HL-60 (cell line): ENCODE measurements around the gene FBXW10B.
"Not testable (repeated sequence)": the region's sequence is repeated elsewhere in the genome, so short reads cannot be mapped to it uniquely, and the experiment has no call there.

Experiments
- POLR2AphosphoS5 ChIP-seq: IDR thresholded peaks from 2 replicates; pipeline ENCODE4 v1.6.1; 2012; ENCODE audit warnings: low read depth
- TF ChIP-seq, protein P1 (sequence below): IDR thresholded peaks from one replicate; pipeline ENCODE4 v1.5.1; 2011; ENCODE audit warnings: low read length, control low read depth, inconsistent platforms; ENCODE audit not compliant: insufficient read depth
- TF ChIP-seq, protein P2 (sequence below): IDR thresholded peaks from 2 replicates; pipeline ENCODE4 v1.6.1; 2012; ENCODE audit warnings: low read depth; ENCODE audit not compliant: insufficient replicate concordance

DNA sequence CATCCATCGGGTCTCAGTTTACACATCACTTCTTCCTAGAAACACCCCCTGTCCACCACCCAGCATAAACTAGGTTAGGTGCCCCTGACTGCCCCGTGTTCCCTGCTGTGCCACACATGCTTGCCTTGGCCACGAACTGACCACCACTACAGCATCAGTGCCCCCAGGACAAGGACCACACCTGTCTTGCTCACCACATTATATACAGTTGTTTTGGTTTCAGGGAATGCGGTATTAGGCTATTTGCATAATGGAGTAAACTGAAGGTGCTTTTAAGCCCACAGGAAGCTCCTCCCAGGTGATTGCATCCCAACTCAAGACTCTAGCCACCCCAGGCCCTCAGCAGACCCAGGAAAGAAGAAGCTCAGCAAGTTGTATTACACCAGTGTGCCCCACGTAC, 36.2 kb downstream of the FBXW10B start:
- TF ChIP-seq POLR2AphosphoS5 = not testable (repeated sequence)
- TF ChIP-seq, protein P1, sequence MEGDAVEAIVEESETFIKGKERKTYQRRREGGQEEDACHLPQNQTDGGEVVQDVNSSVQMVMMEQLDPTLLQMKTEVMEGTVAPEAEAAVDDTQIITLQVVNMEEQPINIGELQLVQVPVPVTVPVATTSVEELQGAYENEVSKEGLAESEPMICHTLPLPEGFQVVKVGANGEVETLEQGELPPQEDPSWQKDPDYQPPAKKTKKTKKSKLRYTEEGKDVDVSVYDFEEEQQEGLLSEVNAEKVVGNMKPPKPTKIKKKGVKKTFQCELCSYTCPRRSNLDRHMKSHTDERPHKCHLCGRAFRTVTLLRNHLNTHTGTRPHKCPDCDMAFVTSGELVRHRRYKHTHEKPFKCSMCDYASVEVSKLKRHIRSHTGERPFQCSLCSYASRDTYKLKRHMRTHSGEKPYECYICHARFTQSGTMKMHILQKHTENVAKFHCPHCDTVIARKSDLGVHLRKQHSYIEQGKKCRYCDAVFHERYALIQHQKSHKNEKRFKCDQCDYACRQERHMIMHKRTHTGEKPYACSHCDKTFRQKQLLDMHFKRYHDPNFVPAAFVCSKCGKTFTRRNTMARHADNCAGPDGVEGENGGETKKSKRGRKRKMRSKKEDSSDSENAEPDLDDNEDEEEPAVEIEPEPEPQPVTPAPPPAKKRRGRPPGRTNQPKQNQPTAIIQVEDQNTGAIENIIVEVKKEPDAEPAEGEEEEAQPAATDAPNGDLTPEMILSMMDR = not testable (repeated sequence)
- TF ChIP-seq, protein P2, sequence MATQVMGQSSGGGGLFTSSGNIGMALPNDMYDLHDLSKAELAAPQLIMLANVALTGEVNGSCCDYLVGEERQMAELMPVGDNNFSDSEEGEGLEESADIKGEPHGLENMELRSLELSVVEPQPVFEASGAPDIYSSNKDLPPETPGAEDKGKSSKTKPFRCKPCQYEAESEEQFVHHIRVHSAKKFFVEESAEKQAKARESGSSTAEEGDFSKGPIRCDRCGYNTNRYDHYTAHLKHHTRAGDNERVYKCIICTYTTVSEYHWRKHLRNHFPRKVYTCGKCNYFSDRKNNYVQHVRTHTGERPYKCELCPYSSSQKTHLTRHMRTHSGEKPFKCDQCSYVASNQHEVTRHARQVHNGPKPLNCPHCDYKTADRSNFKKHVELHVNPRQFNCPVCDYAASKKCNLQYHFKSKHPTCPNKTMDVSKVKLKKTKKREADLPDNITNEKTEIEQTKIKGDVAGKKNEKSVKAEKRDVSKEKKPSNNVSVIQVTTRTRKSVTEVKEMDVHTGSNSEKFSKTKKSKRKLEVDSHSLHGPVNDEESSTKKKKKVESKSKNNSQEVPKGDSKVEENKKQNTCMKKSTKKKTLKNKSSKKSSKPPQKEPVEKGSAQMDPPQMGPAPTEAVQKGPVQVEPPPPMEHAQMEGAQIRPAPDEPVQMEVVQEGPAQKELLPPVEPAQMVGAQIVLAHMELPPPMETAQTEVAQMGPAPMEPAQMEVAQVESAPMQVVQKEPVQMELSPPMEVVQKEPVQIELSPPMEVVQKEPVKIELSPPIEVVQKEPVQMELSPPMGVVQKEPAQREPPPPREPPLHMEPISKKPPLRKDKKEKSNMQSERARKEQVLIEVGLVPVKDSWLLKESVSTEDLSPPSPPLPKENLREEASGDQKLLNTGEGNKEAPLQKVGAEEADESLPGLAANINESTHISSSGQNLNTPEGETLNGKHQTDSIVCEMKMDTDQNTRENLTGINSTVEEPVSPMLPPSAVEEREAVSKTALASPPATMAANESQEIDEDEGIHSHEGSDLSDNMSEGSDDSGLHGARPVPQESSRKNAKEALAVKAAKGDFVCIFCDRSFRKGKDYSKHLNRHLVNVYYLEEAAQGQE = not testable (repeated sequence)
